GM23338 (cell line): Measurements from ENCODE around the gene DCANP1. TPM values are rescaled to one million over a fixed set of nuclear protein-coding genes. Genes with fewer than 3 reads are reported as not detected.

ENCODE experiments used
- ATAC-seq: fragments of 200-7000 bp; cut with Tn5 transposase; 3 replicates; pipeline ENCODE4 v1.9.1; 2020
- DNase-seq: peaks from one replicate; pipeline ENCODE4 v3.0.0-alpha.2; 2015; ENCODE audit warnings: low spot score
- H2AFZ ChIP-seq: fragments of 200-600 bp; sonication (generic); 2 replicates; pipeline ENCODE4 v1.8.0; 2016; ENCODE audit warnings: antibody characterized with exemption, mild to moderate bottlenecking, moderate library complexity
- H3F3A ChIP-seq: fragments of 200-600 bp; sonication (generic); replicated peaks from 2 replicates; pipeline ENCODE4 v1.8.0; 2017; ENCODE audit warnings: antibody characterized with exemption, mixed run types, low read depth
- H3K27ac ChIP-seq: fragments of 200-600 bp; sonication (generic); 2 replicates; pipeline ENCODE4 v1.6.1; 2016; ENCODE audit warnings: low read depth
- H3K27me3 ChIP-seq: fragments of 200-600 bp; sonication (generic); 2 replicates; pipeline ENCODE4 v1.8.0; 2016; ENCODE audit warnings: mild to moderate bottlenecking, mixed run types, moderate library complexity; ENCODE audit not compliant: insufficient read depth
- H3K36me3 ChIP-seq: fragments of 200-600 bp; sonication (generic); 2 replicates; pipeline ENCODE4 v1.8.0; 2016; ENCODE audit warnings: mild to moderate bottlenecking; ENCODE audit not compliant: insufficient read depth
- H3K4me1 ChIP-seq: fragments of 200-600 bp; sonication (generic); 2 replicates; pipeline ENCODE4 v1.8.0; 2016; ENCODE audit warnings: mild to moderate bottlenecking, moderate library complexity; ENCODE audit not compliant: insufficient read depth
- H3K4me2 ChIP-seq: fragments of 200-600 bp; sonication (generic); 2 replicates; pipeline ENCODE4 v1.7.1; 2017; ENCODE audit warnings: mixed run types
- H3K4me3 ChIP-seq: fragments of 200-600 bp; sonication (generic); 2 replicates; pipeline ENCODE4 v1.6.1; 2016; ENCODE audit warnings: mixed run types
- H3K79me2 ChIP-seq: fragments of 200-600 bp; sonication (generic); replicated peaks from 2 replicates; pipeline ENCODE4 v1.8.0; 2017; ENCODE audit warnings: mild to moderate bottlenecking; ENCODE audit not compliant: insufficient read depth
- H3K9me2 ChIP-seq: fragments of 200-600 bp; sonication (generic); 2 replicates; pipeline ENCODE4 v1.8.0; 2017; ENCODE audit not compliant: insufficient read depth
- H4K20me1 ChIP-seq: fragments of 200-600 bp; sonication (generic); replicated peaks from 2 replicates; pipeline ENCODE4 v1.8.0; 2017; ENCODE audit warnings: mild to moderate bottlenecking; ENCODE audit not compliant: insufficient read depth
- H3K27ac Mint-ChIP-seq: 2 replicates; pipeline ENCODE4 v1.8.0; 2020; ENCODE audit warnings: inconsistent platforms, mild to moderate bottlenecking, moderate library complexity, mixed read lengths
- H3K27me3 Mint-ChIP-seq: 3 replicates; pipeline ENCODE4 v1.8.0; 2022; ENCODE audit warnings: low read depth, mild to moderate bottlenecking, moderate library complexity, mixed read lengths, inconsistent platforms; ENCODE audit not compliant: insufficient read depth, poor library complexity
- H3K36me3 Mint-ChIP-seq: 3 replicates; pipeline ENCODE4 v1.8.0; 2021; ENCODE audit warnings: low read depth, mild to moderate bottlenecking, inconsistent platforms, moderate library complexity, mixed read lengths
- H3K4me1 Mint-ChIP-seq: 3 replicates; pipeline ENCODE4 v1.8.0; 2020; ENCODE audit warnings: mild to moderate bottlenecking, inconsistent platforms, mixed read lengths
- H3K4me3 Mint-ChIP-seq: 3 replicates; pipeline ENCODE4 v1.8.0; 2021; ENCODE audit warnings: moderate library complexity, mild to moderate bottlenecking, inconsistent platforms, mixed read lengths
- H3K9me3 Mint-ChIP-seq: 3 replicates; pipeline ENCODE4 v1.8.0; 2020; ENCODE audit warnings: moderate library complexity, mild to moderate bottlenecking, inconsistent platforms, mixed read lengths
- POLR2AphosphoS5 ChIP-seq: IDR thresholded peaks from 2 replicates; pipeline ENCODE4 v1.6.1; 2016; ENCODE audit warnings: antibody characterized with exemption, low read depth
- STAT1 ChIP-seq: IDR thresholded peaks from one replicate; pipeline ENCODE4 v1.6.1; 2016; ENCODE audit warnings: antibody characterized with exemption; ENCODE audit not compliant: unreplicated experiment
- ZNF462 ChIP-seq: fragments of 250-450 bp; sonication (Bioruptor Pico); IDR thresholded peaks from 2 replicates; pipeline ENCODE4 v1.5.0; 2020; ENCODE audit warnings: mild to moderate bottlenecking, moderate library complexity
- polyA plus RNA-seq: library from polyadenylated mRNA; unstranded; fragments of >200 nt; fragmentation: Nextera tagmentation; extraction: Ambion mirVana; gene quantifications from 2 replicates; pipeline ENCODE4 v1.2.1, GENCODE V29; 2016
- total RNA-seq: library from RNA; depleted of rRNA; stranded (reverse); fragments of >200 nt; shearing (Covaris generic); gene quantifications from 2 replicates; pipeline ENCODE4 v1.2.3, GENCODE V29; 2014
- TF ChIP-seq, protein P1 (sequence below): IDR thresholded peaks from one replicate; pipeline ENCODE4 v1.6.1; 2018; ENCODE audit warnings: antibody characterized with exemption; ENCODE audit not compliant: unreplicated experiment
- TF ChIP-seq, protein P2 (sequence below), 2 experiments: fragments of 200-600 bp in 1 of 2; sonication (generic) in 1 of 2; conservative IDR thresholded peaks; 2 replicates each; pipeline versions ENCODE4 v1.5.1 to v1.6.1; 2016 to 2017; ENCODE audit warnings: antibody characterized with exemption in 2 of 2, low read depth in 2 of 2, mild to moderate bottlenecking in 2 of 2, moderate library complexity in 1 of 2

DCANP1 gene
- total and polyA plus RNA-seq, 2 experiments from 2014 or later = not detected

- TF ChIP-seq, protein P1, sequence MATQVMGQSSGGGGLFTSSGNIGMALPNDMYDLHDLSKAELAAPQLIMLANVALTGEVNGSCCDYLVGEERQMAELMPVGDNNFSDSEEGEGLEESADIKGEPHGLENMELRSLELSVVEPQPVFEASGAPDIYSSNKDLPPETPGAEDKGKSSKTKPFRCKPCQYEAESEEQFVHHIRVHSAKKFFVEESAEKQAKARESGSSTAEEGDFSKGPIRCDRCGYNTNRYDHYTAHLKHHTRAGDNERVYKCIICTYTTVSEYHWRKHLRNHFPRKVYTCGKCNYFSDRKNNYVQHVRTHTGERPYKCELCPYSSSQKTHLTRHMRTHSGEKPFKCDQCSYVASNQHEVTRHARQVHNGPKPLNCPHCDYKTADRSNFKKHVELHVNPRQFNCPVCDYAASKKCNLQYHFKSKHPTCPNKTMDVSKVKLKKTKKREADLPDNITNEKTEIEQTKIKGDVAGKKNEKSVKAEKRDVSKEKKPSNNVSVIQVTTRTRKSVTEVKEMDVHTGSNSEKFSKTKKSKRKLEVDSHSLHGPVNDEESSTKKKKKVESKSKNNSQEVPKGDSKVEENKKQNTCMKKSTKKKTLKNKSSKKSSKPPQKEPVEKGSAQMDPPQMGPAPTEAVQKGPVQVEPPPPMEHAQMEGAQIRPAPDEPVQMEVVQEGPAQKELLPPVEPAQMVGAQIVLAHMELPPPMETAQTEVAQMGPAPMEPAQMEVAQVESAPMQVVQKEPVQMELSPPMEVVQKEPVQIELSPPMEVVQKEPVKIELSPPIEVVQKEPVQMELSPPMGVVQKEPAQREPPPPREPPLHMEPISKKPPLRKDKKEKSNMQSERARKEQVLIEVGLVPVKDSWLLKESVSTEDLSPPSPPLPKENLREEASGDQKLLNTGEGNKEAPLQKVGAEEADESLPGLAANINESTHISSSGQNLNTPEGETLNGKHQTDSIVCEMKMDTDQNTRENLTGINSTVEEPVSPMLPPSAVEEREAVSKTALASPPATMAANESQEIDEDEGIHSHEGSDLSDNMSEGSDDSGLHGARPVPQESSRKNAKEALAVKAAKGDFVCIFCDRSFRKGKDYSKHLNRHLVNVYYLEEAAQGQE = no peak
- no peak for TF ChIP-seq ZNF462
Observed at GRCh38 chr5:135444881-135445280, 2.3 kb downstream of the DCANP1 start (continued).

DNA sequence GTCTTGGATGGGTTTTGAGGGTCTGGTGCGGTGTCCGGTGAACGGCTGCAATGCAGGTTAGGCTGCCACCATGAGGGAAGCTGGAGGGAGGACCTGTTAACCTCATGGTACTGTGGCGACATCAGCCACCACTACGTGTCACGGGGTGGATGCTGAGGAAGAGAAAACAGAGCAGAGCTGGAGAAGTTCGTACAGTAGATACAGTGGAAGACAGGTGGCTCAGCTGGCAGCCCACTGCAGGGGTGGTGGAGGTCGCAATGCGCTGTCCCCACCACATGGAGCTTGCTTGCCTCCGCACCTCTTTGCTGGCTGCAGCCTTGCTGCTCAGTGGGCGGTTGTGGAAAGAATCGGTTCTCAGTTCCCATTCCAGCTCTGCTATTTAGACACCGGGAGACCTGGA is 2.8 kb downstream of the DCANP1 start:
- Mint-ChIP-seq H3K27ac (no peak overlapping the region), H3K4me1 (peaks cover 15% of the 10 kb centered on the region; the same call in 2 of the 3 replicates), H3K27me3 (peaks cover 9% of the 10 kb centered on the region), H3K9me3 (0 out of 3 replicates have a peak, but pooled peaks cover 3% of the 10 kb centered on the region), H3K4me3 (no peak overlapping the region), H3K36me3 (no peaks in the 10 kb centered on the region)
- no peaks in the 10 kb centered on the region for H3K36me3 ChIP-seq
- no peak overlapping the region for H3K4me3 ChIP-seq
- H3K9me2 ChIP-seq = no peaks in the 10 kb centered on the region
- no peaks in the 10 kb centered on the region for H3F3A ChIP-seq
- no peaks in the 10 kb centered on the region for H3K27me3 ChIP-seq
- H4K20me1 ChIP-seq = no peaks in the 10 kb centered on the region
- no peaks in the 10 kb centered on the region for H3K79me2 ChIP-seq
- H3K27ac ChIP-seq = no peak overlapping the region
- no peak overlapping the region for H3K4me2 ChIP-seq
- DNase-seq = no peak
- no peak overlapping the region for H2AFZ ChIP-seq
- no peaks in the 10 kb centered on the region for H3K4me1 ChIP-seq
- ATAC-seq = no peak; the same call in 2 of the 3 replicates
- TF ChIP-seq STAT1 (no peak), POLR2AphosphoS5 (no peak)
- TF ChIP-seq, protein P2, sequence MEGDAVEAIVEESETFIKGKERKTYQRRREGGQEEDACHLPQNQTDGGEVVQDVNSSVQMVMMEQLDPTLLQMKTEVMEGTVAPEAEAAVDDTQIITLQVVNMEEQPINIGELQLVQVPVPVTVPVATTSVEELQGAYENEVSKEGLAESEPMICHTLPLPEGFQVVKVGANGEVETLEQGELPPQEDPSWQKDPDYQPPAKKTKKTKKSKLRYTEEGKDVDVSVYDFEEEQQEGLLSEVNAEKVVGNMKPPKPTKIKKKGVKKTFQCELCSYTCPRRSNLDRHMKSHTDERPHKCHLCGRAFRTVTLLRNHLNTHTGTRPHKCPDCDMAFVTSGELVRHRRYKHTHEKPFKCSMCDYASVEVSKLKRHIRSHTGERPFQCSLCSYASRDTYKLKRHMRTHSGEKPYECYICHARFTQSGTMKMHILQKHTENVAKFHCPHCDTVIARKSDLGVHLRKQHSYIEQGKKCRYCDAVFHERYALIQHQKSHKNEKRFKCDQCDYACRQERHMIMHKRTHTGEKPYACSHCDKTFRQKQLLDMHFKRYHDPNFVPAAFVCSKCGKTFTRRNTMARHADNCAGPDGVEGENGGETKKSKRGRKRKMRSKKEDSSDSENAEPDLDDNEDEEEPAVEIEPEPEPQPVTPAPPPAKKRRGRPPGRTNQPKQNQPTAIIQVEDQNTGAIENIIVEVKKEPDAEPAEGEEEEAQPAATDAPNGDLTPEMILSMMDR (conservative IDR thresholded peaks at IDR 0.05; ENCODE audit: low read depth in 2 of 2) = no peak
